ENCODE results near the gene PITPNC1.
"Not testable (repeated sequence)": the region's sequence is repeated elsewhere in the genome, so short reads cannot be mapped to it uniquely, and the experiment has no call there.

The PITPNC1 gene

GRCh38 chr17:67376737-67377487 is at the start of gene PITPNC1:
Gene PITPNC1 (plus strand): TSS chr17:67377281.
- DNase-seq: peak; percentile 78 to 80

- DNase-seq: no peak
These were observed 49.1 kb upstream of the PITPNC1 start for GRCh38 chr17:67328026-67328425.

- not testable (repeated sequence) for DNase-seq
These were observed 45.5 kb upstream of the PITPNC1 start for GRCh38 chr17:67331381-67332161.

GRCh38 chr17:67332162-67332508 is 44.9 kb upstream of the PITPNC1 start:
- DNase-seq: not testable (repeated sequence)

GRCh38 chr17:67335245-67335835 is 41.7 kb upstream of the PITPNC1 start:
- DNase-seq: no peak

GRCh38 chr17:67336859-67337258 is 40.2 kb upstream of the PITPNC1 start:
- DNase-seq: no peak

- DNase-seq: not testable (repeated sequence)
These were observed 38.7 kb upstream of the PITPNC1 start for GRCh38 chr17:67338353-67338752.

GRCh38 chr17:67343237-67343636 is 33.8 kb upstream of the PITPNC1 start:
- DNase-seq: no peak

GRCh38 chr17:67347826-67348225 is 29.3 kb upstream of the PITPNC1 start:
- DNase-seq: no peak

GRCh38 chr17:67349420-67349819 is 27.7 kb upstream of the PITPNC1 start:
- no peak for DNase-seq

- no peak for DNase-seq
These were observed 23.9 kb upstream of the PITPNC1 start for GRCh38 chr17:67353161-67353560.

- no peak for DNase-seq
These were observed 23.0 kb upstream of the PITPNC1 start for GRCh38 chr17:67353929-67354574.

GRCh38 chr17:67358612-67359011 is 18.5 kb upstream of the PITPNC1 start:
- no peak for DNase-seq

- DNase-seq: peak in 1 of 2 experiments; percentile 46
These were observed 16.9 kb upstream of the PITPNC1 start for GRCh38 chr17:67359960-67360791.

- no peak for DNase-seq
These were observed 16.2 kb upstream of the PITPNC1 start for GRCh38 chr17:67360880-67361279.

GRCh38 chr17:67362173-67362572 is 14.9 kb upstream of the PITPNC1 start:
- DNase-seq: no peak

- no peak for DNase-seq
These were observed 12.0 kb upstream of the PITPNC1 start for GRCh38 chr17:67364847-67365737.

- DNase-seq: no peak
These were observed 11.3 kb upstream of the PITPNC1 start for GRCh38 chr17:67365738-67366192.

GRCh38 chr17:67366193-67367157 is 10.6 kb upstream of the PITPNC1 start, which contains the start of gene PSMD12:
Gene PSMD12 (minus strand): TSS chr17:67366577. CDS start chr17:67366519, 58 bp downstream.
- DNase-seq: peak; percentile 91 to 95

GRCh38 chr17:67369676-67370075 is 7.4 kb upstream of the PITPNC1 start:
- no peak for DNase-seq

All from stimulated activated CD4-positive, alpha-beta T cell treated with anti-CD3 and anti-CD28 coated beads, Interleukin-4, amount 100 ng/mL, for 4 hours (primary cell).